Activated CD8-positive, alpha-beta memory T cell treated with anti-CD3 and anti-CD28 coated beads, Interleukin-2, amount 10 ng/mL, durations not matched to agents 7 days and 5 days (primary cell): ENCODE results near the gene CSNK1G1. TPM values are rescaled to one million over a fixed set of nuclear protein-coding genes. Genes with fewer than 3 reads are reported as not detected.

Experiments
- ATAC-seq: fragments of 150-1000 bp; cut with Tn5 transposase; one replicate; pipeline ENCODE4 v1.10.0; 2021; ENCODE audit warnings: moderate library complexity
- CTCF ChIA-PET: fragments of 350-600 bp; sonication (Branson Sonifier 250); formaldehyde crosslinking; loops from one replicate; lab custom pipeline; 2021; ENCODE audit warnings: antibody characterized with exemption; lab: Charles Lee
- DNase-seq: peaks from one replicate; pipeline ENCODE4 v3.0.0-alpha.2; 2020
- H3K27ac Mint-ChIP-seq: one replicate; pipeline ENCODE4 v1.8.0; 2021; ENCODE audit warnings: mild to moderate bottlenecking, mixed read lengths
- H3K27me3 Mint-ChIP-seq: one replicate; pipeline ENCODE4 v1.8.0; 2021; ENCODE audit warnings: mixed read lengths
- H3K36me3 Mint-ChIP-seq: one replicate; pipeline ENCODE4 v1.8.0; 2021; ENCODE audit warnings: mild to moderate bottlenecking, mixed read lengths
- H3K4me1 Mint-ChIP-seq: one replicate; pipeline ENCODE4 v1.8.0; 2021; ENCODE audit warnings: mixed read lengths
- H3K4me3 Mint-ChIP-seq: one replicate; pipeline ENCODE4 v1.8.0; 2021; ENCODE audit warnings: mild to moderate bottlenecking, moderate library complexity, mixed read lengths
- H3K9me3 Mint-ChIP-seq: one replicate; pipeline ENCODE4 v1.8.0; 2022; ENCODE audit warnings: low read depth, mixed read lengths
- total RNA-seq, 2 experiments: library from RNA; stranded (reverse); gene quantifications; one replicate each; pipeline ENCODE4 v1.2.3, GENCODE V29; 2021

The CSNK1G1 gene
- total RNA-seq, 2 experiments from 2014 or later, result 26.9 to 30.5 TPM

DNA sequence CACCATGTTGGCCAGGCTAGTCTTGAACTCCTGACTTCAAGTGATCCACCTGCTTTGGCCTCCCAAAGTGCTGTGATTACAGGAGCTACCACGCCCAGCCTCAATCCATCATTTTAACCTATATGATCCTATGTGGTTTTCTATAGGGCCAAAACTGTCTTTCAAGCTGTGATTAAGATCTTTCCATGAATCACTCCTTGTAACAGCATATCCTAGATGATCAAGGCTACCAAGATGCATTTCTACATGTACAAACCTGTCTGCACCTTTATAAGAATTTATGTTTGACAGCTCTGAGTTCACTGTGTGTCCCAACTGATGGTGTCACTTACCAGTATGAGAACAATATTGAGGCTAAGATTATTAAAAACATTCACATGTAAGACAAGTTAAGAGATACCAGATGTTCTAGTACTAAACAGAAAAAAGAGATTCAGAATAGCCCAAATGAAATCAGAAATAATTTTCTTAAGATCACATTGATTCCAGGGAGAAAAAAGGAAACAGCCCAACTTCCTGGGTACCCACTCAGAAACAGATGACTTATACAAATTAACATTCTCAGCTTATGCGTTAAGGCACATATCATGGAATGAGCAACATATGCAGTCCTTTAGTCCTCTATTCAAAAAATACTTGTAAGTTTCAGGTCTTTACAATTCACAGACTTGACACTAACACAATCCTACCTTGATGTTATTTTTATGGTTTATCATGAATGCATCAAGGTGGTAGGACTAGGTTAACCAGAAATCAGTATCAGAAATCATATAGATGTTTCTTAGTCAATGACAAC is 168.4 kb downstream of the CSNK1G1 start:
- H3K27me3 Mint-ChIP-seq, result no peaks in the 10 kb centered on the region
- DNase-seq (no peak), ATAC-seq (peak; percentile 25)
- peak overlapping the region; percentile 88 for H3K27ac Mint-ChIP-seq
- peaks cover 2% of the 10 kb centered on the region for H3K9me3 Mint-ChIP-seq
- peak overlapping the region; percentile 75 for H3K4me3 Mint-ChIP-seq
- peaks cover 27% of the 10 kb centered on the region for H3K36me3 Mint-ChIP-seq
- CTCF ChIA-PET, result interaction anchor here (1.1 to 1.2 kb wide), 3 partner anchors 24 to 200 kb away, joined by 3 read pairs; partner anchors contain the start of gene TRIP4
- peaks cover 23% of the 10 kb centered on the region for H3K4me1 Mint-ChIP-seq

DNA sequence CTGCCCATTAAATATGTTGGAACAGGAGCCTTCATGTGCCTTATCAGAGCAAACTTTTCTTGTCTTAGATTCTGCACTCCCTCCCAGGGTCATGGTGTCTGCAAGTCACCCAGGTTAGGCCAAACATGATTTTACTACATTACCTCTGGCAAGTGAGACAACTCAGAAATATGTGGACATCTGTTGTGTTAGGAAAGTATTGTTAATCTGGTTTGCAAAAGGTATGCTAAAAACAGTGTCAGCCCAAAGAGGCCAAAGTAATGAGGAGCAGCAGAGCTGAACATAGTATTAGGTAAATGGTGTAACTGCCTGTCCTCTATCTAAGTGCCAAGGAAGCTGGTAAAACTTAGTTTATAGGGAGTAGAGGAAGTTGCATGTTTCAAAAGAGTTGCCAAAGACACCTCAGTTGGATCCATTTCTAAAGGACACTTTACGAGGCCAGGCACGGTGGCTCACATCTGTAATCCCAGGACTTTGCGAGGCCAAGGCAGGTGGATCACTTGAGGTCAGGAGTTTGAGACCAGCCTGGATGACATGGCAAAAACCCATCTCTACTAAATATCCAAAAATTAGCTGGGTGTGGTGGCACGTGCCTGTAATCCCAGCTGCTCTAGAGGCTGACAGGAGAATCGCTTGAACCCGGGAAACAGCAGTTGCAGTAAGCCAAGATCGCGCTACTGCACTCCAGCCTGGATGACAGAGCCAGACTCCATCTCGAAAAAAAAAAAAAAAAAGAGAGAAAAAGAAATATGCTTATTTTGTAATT is 170.6 kb downstream of the CSNK1G1 start:
- ATAC-seq, result no peak
- DNase-seq, result no peak
- H3K9me3 Mint-ChIP-seq, result peaks cover 2% of the 10 kb centered on the region
- H3K27me3 Mint-ChIP-seq, result no peaks in the 10 kb centered on the region
- no peak overlapping the region for H3K4me3 Mint-ChIP-seq
- CTCF ChIA-PET, result interaction anchor here (0.7 to 1.7 kb wide), 2 partner anchors 32 to 134 kb away, joined by 4 read pairs; no protein-coding TSS in a partner anchor
- peaks cover 23% of the 10 kb centered on the region for H3K4me1 Mint-ChIP-seq
- H3K36me3 Mint-ChIP-seq, result peaks cover 34% of the 10 kb centered on the region
- H3K27ac Mint-ChIP-seq, result no peak overlapping the region

DNA sequence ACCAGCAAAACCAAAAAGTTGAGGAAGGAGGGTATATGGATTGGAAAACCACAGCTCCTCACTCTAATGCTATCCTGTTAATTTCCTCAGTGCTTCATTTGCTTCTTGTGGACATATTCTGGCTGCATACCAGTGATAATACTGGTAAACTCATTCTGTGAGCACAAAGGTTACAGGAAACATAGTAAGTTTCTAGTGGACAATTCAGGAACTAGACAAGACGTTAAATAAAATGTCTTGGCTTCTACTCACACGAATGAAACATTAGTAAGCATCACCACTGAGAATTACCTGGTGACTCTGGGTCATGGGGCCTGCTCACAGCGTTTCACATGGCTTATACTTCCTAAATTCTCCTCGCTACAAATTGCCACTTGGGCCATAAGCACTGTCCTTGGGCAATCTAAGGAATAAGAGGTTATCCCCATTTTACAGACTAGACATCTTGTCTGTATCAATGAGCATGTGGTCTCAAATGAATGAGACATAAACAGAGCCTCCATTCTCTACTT is 173.1 kb downstream of the CSNK1G1 start:
- CTCF ChIA-PET, result no interaction called here
- Mint-ChIP-seq H3K9me3 (no peaks in the 10 kb centered on the region), H3K27me3 (no peaks in the 10 kb centered on the region), H3K4me3 (no peak overlapping the region), H3K27ac (no peak overlapping the region), H3K4me1 (peaks cover 8% of the 10 kb centered on the region), H3K36me3 (peaks cover 21% of the 10 kb centered on the region)
- DNase-seq, result no peak
- ATAC-seq, result no peak

DNA sequence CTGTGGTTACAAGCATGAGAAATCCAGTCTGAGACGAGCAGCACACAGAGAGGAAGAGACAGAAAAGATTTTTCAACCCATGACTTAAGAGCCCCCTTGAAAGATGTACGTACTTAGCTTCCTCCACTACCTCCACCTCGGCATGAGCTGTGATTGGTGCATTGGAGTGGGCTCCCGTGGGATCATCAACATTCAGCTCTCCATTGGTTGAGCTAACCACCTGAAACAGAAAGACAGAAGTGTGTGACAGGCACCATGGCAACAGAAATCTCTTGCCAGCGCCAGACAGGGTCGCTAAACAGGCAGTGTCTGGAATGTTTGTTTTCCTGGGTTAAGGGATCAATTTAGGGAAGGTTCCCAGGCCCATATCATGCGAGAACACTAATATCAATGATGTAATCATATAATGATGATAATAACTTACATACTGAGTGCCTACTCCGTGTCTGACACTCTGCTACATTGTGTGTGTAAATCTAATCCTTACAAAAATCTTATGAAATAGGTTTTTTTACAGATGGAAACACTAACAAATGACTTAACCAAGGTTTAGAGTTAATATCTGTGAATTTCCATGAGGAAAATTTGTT is 175.6 kb downstream of the CSNK1G1 start:
- no peaks in the 10 kb centered on the region for H3K4me1 Mint-ChIP-seq
- H3K9me3 Mint-ChIP-seq, result no peaks in the 10 kb centered on the region
- ATAC-seq (no peak), DNase-seq (no peak)
- H3K4me3 Mint-ChIP-seq, result no peak overlapping the region
- peaks cover 15% of the 10 kb centered on the region for H3K36me3 Mint-ChIP-seq
- H3K27ac Mint-ChIP-seq, result no peak overlapping the region
- CTCF ChIA-PET, result interaction anchor here (1.1 kb wide), 1 partner anchor 12 kb away, joined by 4 read pairs; no protein-coding TSS in a partner anchor
- H3K27me3 Mint-ChIP-seq, result no peaks in the 10 kb centered on the region

- peaks cover 32% of the 10 kb centered on the region for H3K4me1 Mint-ChIP-seq
- H3K27me3 Mint-ChIP-seq, result no peaks in the 10 kb centered on the region
- CTCF ChIA-PET, result interaction anchor here (1.1 kb wide), 1 partner anchor 15 kb away, joined by 3 read pairs; no protein-coding TSS in a partner anchor
- ATAC-seq (no peak), DNase-seq (no peak)
- no peak overlapping the region for H3K27ac Mint-ChIP-seq
- H3K9me3 Mint-ChIP-seq, result no peaks in the 10 kb centered on the region
- no peak overlapping the region for H3K4me3 Mint-ChIP-seq
- H3K36me3 Mint-ChIP-seq, result peaks cover 21% of the 10 kb centered on the region
Measured at GRCh38 chr15:64166102-64166890, 189.7 kb downstream of the CSNK1G1 start.

DNA sequence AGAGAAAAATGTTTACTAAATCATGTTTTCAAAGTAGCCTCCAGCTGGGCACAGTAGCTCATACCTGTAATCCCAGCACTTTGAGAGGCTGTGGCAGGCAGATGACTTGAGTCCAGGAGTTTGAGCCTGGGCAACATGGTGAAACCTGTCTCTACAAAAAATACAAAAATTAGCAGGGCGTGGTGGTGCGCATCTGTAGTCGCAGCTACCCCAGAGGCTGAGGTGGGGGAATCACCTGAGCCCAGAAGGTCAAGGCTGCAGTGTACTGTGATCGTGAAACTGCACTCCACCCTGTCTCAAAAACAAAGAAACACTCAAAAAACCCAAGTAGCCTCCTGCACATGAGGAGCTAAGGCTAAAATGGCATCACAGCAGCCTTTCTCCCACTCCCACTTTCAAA is 191.5 kb downstream of the CSNK1G1 start:
- no peaks in the 10 kb centered on the region for H3K9me3 Mint-ChIP-seq
- H3K4me1 Mint-ChIP-seq, result peaks cover 41% of the 10 kb centered on the region
- peak overlapping the region; percentile 96 for H3K27ac Mint-ChIP-seq
- H3K36me3 Mint-ChIP-seq, result peaks cover 21% of the 10 kb centered on the region
- CTCF ChIA-PET, result interaction anchor here (1.1 to 4.0 kb wide), 4 partner anchors 11 to 46 kb away, joined by 3 to 29 read pairs (median 4); no protein-coding TSS in a partner anchor
- ATAC-seq (no peak), DNase-seq (no peak)
- H3K27me3 Mint-ChIP-seq, result no peaks in the 10 kb centered on the region
- H3K4me3 Mint-ChIP-seq, result peak overlapping the region; percentile 78

GRCh38 chr15:64163659-64164362 is 192.2 kb downstream of the CSNK1G1 start:
- peaks cover 24% of the 10 kb centered on the region for H3K36me3 Mint-ChIP-seq
- CTCF ChIA-PET, result interaction anchor here (0.7 to 4.0 kb wide), 7 partner anchors 11 to 672 kb away, joined by 3 to 29 read pairs (median 3); partner anchors contain the start of gene CIAO2A
- H3K4me3 Mint-ChIP-seq, result peak overlapping the region; percentile 78
- H3K27me3 Mint-ChIP-seq, result no peaks in the 10 kb centered on the region
- H3K4me1 Mint-ChIP-seq, result peaks cover 45% of the 10 kb centered on the region
- peak; percentile 6 for ATAC-seq
- peak; percentile 59 for DNase-seq
- H3K9me3 Mint-ChIP-seq, result no peaks in the 10 kb centered on the region
- peak overlapping the region; percentile 96 for H3K27ac Mint-ChIP-seq

DNA sequence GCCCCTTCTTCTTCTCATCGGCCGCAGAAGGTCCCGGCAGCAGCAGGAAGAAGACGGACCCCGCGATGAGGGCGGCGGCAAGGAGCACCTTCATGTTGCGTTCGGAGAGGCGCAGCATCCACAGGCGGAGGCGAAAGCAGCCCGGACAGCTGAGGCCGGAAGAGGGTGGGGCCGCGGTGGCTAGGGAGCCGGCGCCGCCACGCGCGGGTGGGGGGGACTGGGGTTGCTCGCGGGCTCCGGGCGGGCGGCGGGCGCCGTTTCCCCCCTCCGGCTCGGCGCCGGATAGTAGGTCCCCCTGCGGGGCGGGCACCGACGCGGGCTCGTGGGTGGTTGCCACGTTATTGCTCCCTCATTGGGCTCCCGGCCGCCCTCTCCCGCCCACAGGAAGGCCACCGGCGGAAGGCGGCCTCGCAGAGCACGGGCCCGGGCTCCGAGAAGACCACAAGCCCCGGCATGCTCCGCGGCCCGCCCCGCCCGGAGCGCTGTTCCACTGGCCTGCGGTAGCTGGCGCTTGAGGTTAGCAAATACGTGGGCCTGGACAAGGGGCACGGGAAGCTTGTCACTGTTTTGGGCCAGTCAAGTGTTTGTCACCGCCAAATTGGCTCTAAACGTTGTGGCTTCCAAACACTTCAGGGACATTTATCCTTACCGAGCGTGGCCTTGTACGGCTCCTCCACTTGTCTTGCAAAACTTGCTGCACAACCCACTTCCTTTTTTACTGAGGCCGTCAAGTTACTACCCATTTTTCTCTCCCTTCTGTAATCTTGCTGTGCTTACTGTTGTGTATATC is 192.9 kb downstream of the CSNK1G1 start, which contains the start of gene PPIB:
PPIB (minus strand) TSS at position 154 of the 790 bp plus-strand sequence; CDS start at position 118, 36 bp downstream.
- CTCF ChIA-PET, result interaction anchor here (0.6 to 4.0 kb wide), 8 partner anchors 10 to 673 kb away, joined by 3 to 29 read pairs (median 4); partner anchors contain the start of genes CIAO2A and TRIP4
- ATAC-seq, result peak; percentile 95
- peak; percentile 98 for DNase-seq
- peak within 1 kb of the TSS; percentile 96 for H3K27ac Mint-ChIP-seq
- peak within 1 kb of the TSS; percentile 81 for H3K4me3 Mint-ChIP-seq
- H3K27me3 Mint-ChIP-seq, result no peaks in the 10 kb centered on the region
- H3K4me1 Mint-ChIP-seq, result peaks cover 51% of the 10 kb centered on the region
- no peaks in the 10 kb centered on the region for H3K9me3 Mint-ChIP-seq
- H3K36me3 Mint-ChIP-seq, result peaks cover 29% of the 10 kb centered on the region

DNA sequence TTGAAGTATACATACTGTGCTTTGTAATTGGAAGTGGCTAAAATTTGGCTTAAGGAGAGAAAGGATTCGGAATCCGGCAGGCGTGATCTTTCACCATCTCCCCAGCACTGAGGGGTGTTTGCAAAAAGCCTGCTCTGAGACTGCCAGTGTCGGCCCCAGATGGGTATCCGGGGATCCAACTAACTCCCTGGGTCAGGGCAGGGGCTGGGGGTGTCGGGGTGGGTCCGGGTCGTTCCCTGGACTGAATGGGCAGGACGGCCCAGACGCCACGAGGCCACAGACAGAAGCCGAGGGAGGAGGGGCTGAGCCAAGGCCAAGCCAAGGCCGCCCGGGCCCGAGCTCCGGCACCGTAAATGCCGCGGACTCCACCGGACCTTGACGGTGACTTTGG is 193.5 kb downstream of the CSNK1G1 start:
- peak overlapping the region; percentile 85 for H3K27ac Mint-ChIP-seq
- H3K9me3 Mint-ChIP-seq, result no peaks in the 10 kb centered on the region
- no peak for DNase-seq
- peaks cover 33% of the 10 kb centered on the region for H3K36me3 Mint-ChIP-seq
- H3K4me1 Mint-ChIP-seq, result peaks cover 53% of the 10 kb centered on the region
- peak overlapping the region; percentile 81 for H3K4me3 Mint-ChIP-seq
- CTCF ChIA-PET, result interaction anchor here (1.3 to 4.0 kb wide), 5 partner anchors 9 to 673 kb away, joined by 3 to 29 read pairs (median 4); partner anchors contain the start of genes CIAO2A and TRIP4
- H3K27me3 Mint-ChIP-seq, result no peaks in the 10 kb centered on the region
- peak; percentile 24 for ATAC-seq

- H3K4me3 Mint-ChIP-seq, result peak overlapping the region; percentile 81
- DNase-seq (no peak), ATAC-seq (no peak)
- H3K36me3 Mint-ChIP-seq, result peaks cover 36% of the 10 kb centered on the region
- H3K9me3 Mint-ChIP-seq, result no peaks in the 10 kb centered on the region
- H3K27me3 Mint-ChIP-seq, result no peaks in the 10 kb centered on the region
- peak overlapping the region; percentile 85 for H3K27ac Mint-ChIP-seq
- CTCF ChIA-PET, result interaction anchor here (0.9 to 4.0 kb wide), 5 partner anchors 9 to 473 kb away, joined by 3 to 29 read pairs (median 4); partner anchors contain the start of genes CIAO2A and TRIP4
- peaks cover 49% of the 10 kb centered on the region for H3K4me1 Mint-ChIP-seq
Measured at GRCh38 chr15:64161688-64162477, 194.1 kb downstream of the CSNK1G1 start.
